ENCODE results near the gene CDH10.

The CDH10 gene

DNA sequence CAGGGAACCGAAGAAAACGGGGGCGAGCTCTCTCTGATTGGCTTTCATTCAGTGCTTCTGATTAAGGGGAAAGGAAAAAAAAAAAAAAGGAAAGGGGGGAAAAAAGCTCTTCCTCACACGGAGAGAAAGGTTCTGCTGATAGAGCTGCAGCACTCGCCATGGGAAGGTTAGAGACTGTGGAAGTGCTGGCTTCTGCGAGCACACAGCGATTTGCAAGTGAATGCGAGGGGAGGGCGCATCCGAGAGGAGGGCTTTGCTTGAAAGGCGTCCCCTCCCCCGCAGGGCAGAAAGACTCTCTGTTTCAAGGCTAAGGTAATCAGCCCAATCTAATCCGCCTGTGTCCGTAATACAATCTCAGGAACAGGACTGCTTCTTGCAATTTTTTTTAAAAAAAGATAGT is at the start of gene CDH10:
CDH10 (minus strand) TSS at position 218 of the 400 bp plus-strand sequence. CDS start 51,488 bp downstream, outside the sequence.
- Histone ChIP-seq H3F3A (ENCODE audit: low read depth) (no peaks in the 10 kb centered on the region), H3K36me3 (ENCODE audit: insufficient read depth, low read length) (no peaks in the 10 kb centered on the region), H3K79me2 (ENCODE audit: insufficient read depth, low read length) (no peaks in the 10 kb centered on the region), H3K4me3 (ENCODE audit: low read length, poor library complexity, severe bottlenecking) (no peak within 1 kb of the TSS), H3K4me1 (ENCODE audit: insufficient read depth, low read length, poor library complexity, severe bottlenecking) (no peaks in the 10 kb centered on the region), H3K27me3 (ENCODE audit: insufficient read depth, low read length, poor library complexity, severe bottlenecking) (no peaks in the 10 kb centered on the region), H2AFZ (ENCODE audit: low read length) (no peak within 1 kb of the TSS), H3K9me2 (replicated peaks; ENCODE audit: low read depth, low read length) (no peaks in the 10 kb centered on the region), H3K9ac (ENCODE audit: low read depth, low read length, poor library complexity, severe bottlenecking) (no peak within 1 kb of the TSS), H4K20me1 (ENCODE audit: insufficient read depth, low read length, poor library complexity, severe bottlenecking) (no peaks in the 10 kb centered on the region), H3K4me2 (ENCODE audit: low read depth, low read length, poor library complexity, severe bottlenecking) (no peak within 1 kb of the TSS), H3K9me3 (ENCODE audit: insufficient read depth, low read depth, low read length) (no peaks in the 10 kb centered on the region)
- no peak for TF ChIP-seq EZH2phosphoT487 (IDR thresholded peaks at IDR 0.05; ENCODE audit: borderline replicate concordance)
- TF ChIP-seq, protein P1, sequence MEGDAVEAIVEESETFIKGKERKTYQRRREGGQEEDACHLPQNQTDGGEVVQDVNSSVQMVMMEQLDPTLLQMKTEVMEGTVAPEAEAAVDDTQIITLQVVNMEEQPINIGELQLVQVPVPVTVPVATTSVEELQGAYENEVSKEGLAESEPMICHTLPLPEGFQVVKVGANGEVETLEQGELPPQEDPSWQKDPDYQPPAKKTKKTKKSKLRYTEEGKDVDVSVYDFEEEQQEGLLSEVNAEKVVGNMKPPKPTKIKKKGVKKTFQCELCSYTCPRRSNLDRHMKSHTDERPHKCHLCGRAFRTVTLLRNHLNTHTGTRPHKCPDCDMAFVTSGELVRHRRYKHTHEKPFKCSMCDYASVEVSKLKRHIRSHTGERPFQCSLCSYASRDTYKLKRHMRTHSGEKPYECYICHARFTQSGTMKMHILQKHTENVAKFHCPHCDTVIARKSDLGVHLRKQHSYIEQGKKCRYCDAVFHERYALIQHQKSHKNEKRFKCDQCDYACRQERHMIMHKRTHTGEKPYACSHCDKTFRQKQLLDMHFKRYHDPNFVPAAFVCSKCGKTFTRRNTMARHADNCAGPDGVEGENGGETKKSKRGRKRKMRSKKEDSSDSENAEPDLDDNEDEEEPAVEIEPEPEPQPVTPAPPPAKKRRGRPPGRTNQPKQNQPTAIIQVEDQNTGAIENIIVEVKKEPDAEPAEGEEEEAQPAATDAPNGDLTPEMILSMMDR (conservative IDR thresholded peaks at IDR 0.05; ENCODE audit: low read length), result no peak

DNA sequence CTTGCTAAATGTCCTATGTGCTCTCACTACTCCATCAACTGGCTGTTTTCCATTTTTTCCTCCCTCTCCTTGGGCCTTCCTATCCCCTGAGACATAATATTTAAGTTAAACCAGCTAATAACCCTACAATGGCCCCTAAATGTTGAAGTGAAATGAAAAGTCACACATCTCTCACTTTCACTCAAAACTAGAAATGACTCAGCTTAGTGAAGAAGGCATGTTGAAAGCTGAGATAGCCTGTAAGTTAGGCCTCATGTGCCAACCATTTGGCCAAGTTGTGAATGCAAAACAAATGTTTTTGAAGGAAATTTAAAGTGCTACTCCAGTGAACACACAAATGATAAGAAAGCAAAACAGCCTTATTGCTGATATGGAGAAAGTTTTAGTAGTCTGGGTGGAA is 48.8 kb upstream of the CDH10 start:
- no peaks in the 10 kb centered on the region for H3F3A ChIP-seq (ENCODE audit: low read depth)
- no peak overlapping the region for H3K4me3 ChIP-seq (ENCODE audit: low read length, poor library complexity, severe bottlenecking)
- H2AFZ ChIP-seq (ENCODE audit: low read length), result no peak overlapping the region
- no peaks in the 10 kb centered on the region for H3K4me1 ChIP-seq (ENCODE audit: insufficient read depth, low read length, poor library complexity, severe bottlenecking)
- H4K20me1 ChIP-seq (ENCODE audit: insufficient read depth, low read length, poor library complexity, severe bottlenecking), result no peaks in the 10 kb centered on the region
- TF ChIP-seq EZH2phosphoT487 (IDR thresholded peaks at IDR 0.05; ENCODE audit: borderline replicate concordance), result no peak
- no peaks in the 10 kb centered on the region for H3K9me3 ChIP-seq (ENCODE audit: insufficient read depth, low read depth, low read length)
- H3K27me3 ChIP-seq (ENCODE audit: insufficient read depth, low read length, poor library complexity, severe bottlenecking), result no peaks in the 10 kb centered on the region
- H3K9ac ChIP-seq (ENCODE audit: low read depth, low read length, poor library complexity, severe bottlenecking), result no peak overlapping the region
- H3K4me2 ChIP-seq (ENCODE audit: low read depth, low read length, poor library complexity, severe bottlenecking), result no peak overlapping the region
- no peaks in the 10 kb centered on the region for H3K36me3 ChIP-seq (ENCODE audit: insufficient read depth, low read length)
- no peaks in the 10 kb centered on the region for H3K79me2 ChIP-seq (ENCODE audit: insufficient read depth, low read length)
- no peaks in the 10 kb centered on the region for H3K9me2 ChIP-seq (replicated peaks; ENCODE audit: low read depth, low read length)

DNA sequence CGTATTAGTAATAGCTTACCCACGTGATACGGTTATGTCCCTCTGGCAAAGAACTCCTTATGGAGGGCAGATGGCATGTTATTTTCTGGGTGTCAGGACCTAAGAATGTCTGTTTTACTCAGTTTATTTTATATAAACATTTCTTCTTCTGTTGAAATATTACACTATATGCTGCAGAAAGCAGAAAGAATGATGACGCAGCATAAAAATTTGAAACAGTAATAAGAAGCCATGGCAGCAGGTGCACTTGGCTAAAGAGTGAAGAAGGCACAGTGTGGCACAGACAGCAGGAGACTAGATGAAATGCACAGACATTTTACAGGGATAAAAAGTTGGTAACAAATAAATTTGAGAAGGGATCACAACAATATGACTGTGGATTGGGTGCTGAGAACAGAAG is 46.3 kb upstream of the CDH10 start:
- Histone ChIP-seq H3K9me2 (replicated peaks; ENCODE audit: low read depth, low read length) (no peaks in the 10 kb centered on the region), H3K27me3 (ENCODE audit: insufficient read depth, low read length, poor library complexity, severe bottlenecking) (no peaks in the 10 kb centered on the region), H2AFZ (ENCODE audit: low read length) (no peak overlapping the region), H3K4me1 (ENCODE audit: insufficient read depth, low read length, poor library complexity, severe bottlenecking) (no peaks in the 10 kb centered on the region), H3F3A (ENCODE audit: low read depth) (no peaks in the 10 kb centered on the region), H3K4me3 (ENCODE audit: low read length, poor library complexity, severe bottlenecking) (no peak overlapping the region), H3K36me3 (ENCODE audit: insufficient read depth, low read length) (no peaks in the 10 kb centered on the region), H3K9ac (ENCODE audit: low read depth, low read length, poor library complexity, severe bottlenecking) (no peak overlapping the region), H3K4me2 (ENCODE audit: low read depth, low read length, poor library complexity, severe bottlenecking) (no peak overlapping the region), H4K20me1 (ENCODE audit: insufficient read depth, low read length, poor library complexity, severe bottlenecking) (no peaks in the 10 kb centered on the region), H3K79me2 (ENCODE audit: insufficient read depth, low read length) (no peaks in the 10 kb centered on the region), H3K9me3 (ENCODE audit: insufficient read depth, low read depth, low read length) (peaks cover 5% of the 10 kb centered on the region; the same call in 1 of the 2 replicates)
- TF ChIP-seq, protein P1 (conservative IDR thresholded peaks at IDR 0.05; ENCODE audit: low read length), result no peak
- TF ChIP-seq EZH2phosphoT487 (IDR thresholded peaks at IDR 0.05; ENCODE audit: borderline replicate concordance), result no peak

DNA sequence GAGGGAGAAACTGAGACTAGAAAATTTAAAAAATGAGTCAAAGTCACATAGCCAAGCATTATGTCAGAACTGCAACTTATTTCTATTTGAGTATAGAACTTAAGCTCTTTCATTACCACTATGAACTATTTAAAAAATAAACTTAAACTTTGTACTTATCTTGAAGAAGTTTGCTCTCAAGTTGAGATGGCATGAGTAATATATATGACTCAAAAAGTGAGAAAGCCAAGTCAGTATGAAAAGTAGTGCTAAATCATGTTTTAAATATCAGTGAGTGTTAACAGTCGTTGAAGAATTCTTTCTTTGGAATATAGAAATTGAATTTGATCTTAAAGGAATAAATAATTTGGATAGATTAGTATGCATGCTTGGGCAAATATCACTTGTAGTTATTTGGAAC is 36.3 kb upstream of the CDH10 start:
- TF ChIP-seq, protein P1 (conservative IDR thresholded peaks at IDR 0.05; ENCODE audit: low read length), result no peak
- no peak for TF ChIP-seq EZH2phosphoT487 (IDR thresholded peaks at IDR 0.05; ENCODE audit: borderline replicate concordance)
- Histone ChIP-seq H3K9me3 (ENCODE audit: insufficient read depth, low read depth, low read length) (no peaks in the 10 kb centered on the region; the same call in 1 of the 2 replicates), H4K20me1 (ENCODE audit: insufficient read depth, low read length, poor library complexity, severe bottlenecking) (no peaks in the 10 kb centered on the region), H3F3A (ENCODE audit: low read depth) (no peaks in the 10 kb centered on the region), H3K27me3 (ENCODE audit: insufficient read depth, low read length, poor library complexity, severe bottlenecking) (no peaks in the 10 kb centered on the region), H3K9me2 (replicated peaks; ENCODE audit: low read depth, low read length) (no peaks in the 10 kb centered on the region), H3K4me1 (ENCODE audit: insufficient read depth, low read length, poor library complexity, severe bottlenecking) (no peaks in the 10 kb centered on the region), H3K4me3 (ENCODE audit: low read length, poor library complexity, severe bottlenecking) (no peak overlapping the region), H3K9ac (ENCODE audit: low read depth, low read length, poor library complexity, severe bottlenecking) (no peak overlapping the region), H3K79me2 (ENCODE audit: insufficient read depth, low read length) (no peaks in the 10 kb centered on the region), H3K36me3 (ENCODE audit: insufficient read depth, low read length) (no peaks in the 10 kb centered on the region), H2AFZ (ENCODE audit: low read length) (no peak overlapping the region), H3K4me2 (ENCODE audit: low read depth, low read length, poor library complexity, severe bottlenecking) (no peak overlapping the region)
